ENCODE data around the gene GPR162.
A peak's percentile ranks its signal among the peaks of the same experiment; 100 is the strongest.
"Not testable (repeated sequence)": the region's sequence is repeated elsewhere in the genome, so short reads cannot be mapped to it uniquely, and the experiment has no call there.

Gene GPR162

GRCh38 chr12:6853626-6854025 lies 32.0 kb downstream of the GPR162 start:
- TF ChIP-seq POLR2A (IDR thresholded peaks at IDR 0.05; ENCODE audit: low read depth, low read length) = no peak
- TF ChIP-seq TAF1 (IDR thresholded peaks at IDR 0.05; ENCODE audit: borderline replicate concordance, low read depth, low read length) = no peak
- TF ChIP-seq POLR2AphosphoS5 (IDR thresholded peaks at IDR 0.05; ENCODE audit: low read depth, low read length) = no peak
- DNase-seq (ENCODE audit: insufficient read length) = no peak
- FAIRE-seq = no peak

GRCh38 chr12:6854036-6854435 lies 32.4 kb downstream of the GPR162 start:
- TF ChIP-seq TAF1 (IDR thresholded peaks at IDR 0.05; ENCODE audit: borderline replicate concordance, low read depth, low read length) (no peak), POLR2AphosphoS5 (IDR thresholded peaks at IDR 0.05; ENCODE audit: low read depth, low read length) (no peak), POLR2A (IDR thresholded peaks at IDR 0.05; ENCODE audit: low read depth, low read length) (no peak)
- DNase-seq (ENCODE audit: insufficient read length) (no peak), FAIRE-seq (no peak)

- no peak for TF ChIP-seq POLR2A (IDR thresholded peaks at IDR 0.05; ENCODE audit: low read depth, low read length)
- TF ChIP-seq TAF1 (IDR thresholded peaks at IDR 0.05; ENCODE audit: borderline replicate concordance, low read depth, low read length) = no peak
- no peak for TF ChIP-seq POLR2AphosphoS5 (IDR thresholded peaks at IDR 0.05; ENCODE audit: low read depth, low read length)
- FAIRE-seq = no peak
- DNase-seq (ENCODE audit: insufficient read length) = no peak
Observed at GRCh38 chr12:6855322-6855721, 33.7 kb downstream of the GPR162 start.

- DNase-seq (ENCODE audit: insufficient read length) (no peak), FAIRE-seq (no peak)
- TF ChIP-seq POLR2AphosphoS5 (IDR thresholded peaks at IDR 0.05; ENCODE audit: low read depth, low read length) (no peak), TAF1 (IDR thresholded peaks at IDR 0.05; ENCODE audit: borderline replicate concordance, low read depth, low read length) (no peak), POLR2A (IDR thresholded peaks at IDR 0.05; ENCODE audit: low read depth, low read length) (no peak)
Observed at GRCh38 chr12:6858799-6859198, 37.2 kb downstream of the GPR162 start.

DNA sequence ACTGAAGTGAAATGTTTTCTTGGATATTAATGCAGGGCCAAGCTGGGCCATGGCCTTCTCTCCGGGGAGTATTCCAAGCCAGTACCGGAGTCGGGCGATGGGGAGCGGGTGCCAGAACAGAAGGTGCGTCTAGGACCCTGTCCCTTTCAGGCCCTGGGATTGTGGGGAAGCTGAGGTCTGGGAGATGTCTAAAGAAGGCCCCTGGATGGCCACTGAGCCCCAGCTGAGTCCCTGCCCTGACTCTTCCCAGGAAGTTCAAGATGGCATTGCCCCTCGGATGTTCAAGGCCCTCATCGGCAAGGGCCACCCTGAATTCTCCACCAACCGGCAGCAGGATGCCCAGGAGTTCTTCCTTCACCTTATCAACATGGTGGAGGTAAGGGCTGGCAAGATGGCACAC lies 38.5 kb downstream of the GPR162 start:
- no peak for TF ChIP-seq POLR2A (IDR thresholded peaks at IDR 0.05; ENCODE audit: low read depth, low read length)
- FAIRE-seq (no peak), DNase-seq (ENCODE audit: insufficient read length) (no peak)

- DNase-seq (ENCODE audit: insufficient read length) (no peak), FAIRE-seq (no peak)
- TF ChIP-seq POLR2A (IDR thresholded peaks at IDR 0.05; ENCODE audit: low read depth, low read length) (no peak), TAF1 (IDR thresholded peaks at IDR 0.05; ENCODE audit: borderline replicate concordance, low read depth, low read length) (no peak), POLR2AphosphoS5 (IDR thresholded peaks at IDR 0.05; ENCODE audit: low read depth, low read length) (no peak)
Observed at GRCh38 chr12:6860942-6861341, 39.3 kb downstream of the GPR162 start.

DNA sequence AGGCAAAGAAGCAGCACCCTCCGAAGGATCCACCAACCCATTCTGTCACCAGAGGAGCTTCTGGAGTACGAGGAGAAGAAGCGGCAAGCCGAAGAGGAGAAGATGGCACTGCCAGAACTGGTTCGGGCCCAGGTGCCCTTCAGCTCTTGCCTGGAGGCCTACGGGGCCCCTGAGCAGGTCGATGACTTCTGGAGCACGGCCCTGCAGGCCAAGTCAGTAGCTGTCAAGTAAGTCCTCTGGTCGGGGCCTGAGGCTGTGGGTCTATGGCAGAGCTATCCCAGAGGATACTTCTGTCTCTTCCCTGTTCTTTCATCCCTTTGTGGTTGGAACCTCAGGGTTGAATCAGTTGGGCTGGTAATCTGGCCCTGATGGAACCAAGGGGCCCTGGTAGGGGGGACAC lies 39.8 kb downstream of the GPR162 start:
- TF ChIP-seq POLR2AphosphoS5 (IDR thresholded peaks at IDR 0.05; ENCODE audit: low read depth, low read length) (no peak), TAF1 (IDR thresholded peaks at IDR 0.05; ENCODE audit: borderline replicate concordance, low read depth, low read length) (no peak), POLR2A (IDR thresholded peaks at IDR 0.05; ENCODE audit: low read depth, low read length) (no peak)
- DNase-seq (ENCODE audit: insufficient read length) = no peak
- no peak for FAIRE-seq

GRCh38 chr12:6863033-6863432 lies 41.4 kb downstream of the GPR162 start:
- no peak for DNase-seq (ENCODE audit: insufficient read length)
- TF ChIP-seq POLR2AphosphoS5 (IDR thresholded peaks at IDR 0.05; ENCODE audit: low read depth, low read length) = no peak
- TF ChIP-seq TAF1 (IDR thresholded peaks at IDR 0.05; ENCODE audit: borderline replicate concordance, low read depth, low read length) = no peak
- TF ChIP-seq POLR2A (IDR thresholded peaks at IDR 0.05; ENCODE audit: low read depth, low read length) = no peak

DNA sequence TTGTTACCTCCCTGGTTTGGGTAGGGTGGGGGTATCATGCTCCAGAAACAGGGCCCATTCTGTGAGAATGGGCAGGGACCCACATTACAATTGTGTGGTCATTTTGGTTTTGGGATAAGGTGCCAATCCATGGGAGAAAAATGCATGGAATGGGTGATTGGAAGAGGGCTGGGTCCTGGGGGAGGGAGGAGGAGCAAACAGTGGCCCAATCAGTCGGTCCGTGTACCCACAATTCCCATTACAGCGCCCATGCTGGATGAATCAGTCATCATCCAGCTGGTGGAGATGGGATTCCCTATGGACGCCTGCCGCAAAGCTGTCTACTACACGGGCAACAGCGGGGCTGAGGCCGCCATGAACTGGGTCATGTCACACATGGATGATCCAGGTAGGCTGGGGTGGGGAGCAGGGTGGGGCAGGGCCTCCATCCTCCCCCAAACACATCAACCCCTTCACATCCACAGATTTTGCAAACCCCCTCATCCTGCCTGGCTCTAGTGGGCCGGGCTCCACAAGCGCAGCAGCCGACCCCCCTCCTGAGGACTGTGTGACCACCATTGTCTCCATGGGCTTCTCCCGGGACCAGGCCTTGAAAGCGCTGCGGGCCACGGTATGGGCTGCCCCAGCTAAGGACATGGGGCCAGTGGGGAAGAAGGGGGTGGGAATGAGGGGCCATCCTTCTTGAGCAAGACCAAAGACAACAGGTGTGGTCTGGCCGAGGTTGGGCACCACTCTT lies 42.1 kb downstream of the GPR162 start:
- TF ChIP-seq POLR2AphosphoS5 (IDR thresholded peaks at IDR 0.05; ENCODE audit: low read depth, low read length) (no peak), TAF1 (IDR thresholded peaks at IDR 0.05; ENCODE audit: borderline replicate concordance, low read depth, low read length) (no peak), POLR2A (IDR thresholded peaks at IDR 0.05; ENCODE audit: low read depth, low read length) (no peak)
- no peak for FAIRE-seq
- DNase-seq (ENCODE audit: insufficient read length) = no peak

More at GRCh38 chr12:6863033-6863432, 41.4 kb downstream of the GPR162 start:
- no peak for FAIRE-seq

- not testable (repeated sequence) for FAIRE-seq; DNase-seq (ENCODE audit: insufficient read length)
Observed at GRCh38 chr12:6865307-6865706, 43.7 kb downstream of the GPR162 start.

GRCh38 chr12:6866163-6866919 lies 44.7 kb downstream of the GPR162 start:
- DNase-seq (ENCODE audit: insufficient read length) (no peak), FAIRE-seq (peak; percentile 72)
- TF ChIP-seq POLR2A (IDR thresholded peaks at IDR 0.05; ENCODE audit: low read depth, low read length) = no peak
- no peak for TF ChIP-seq TAF1 (IDR thresholded peaks at IDR 0.05; ENCODE audit: borderline replicate concordance, low read depth, low read length)
- TF ChIP-seq POLR2AphosphoS5 (IDR thresholded peaks at IDR 0.05; ENCODE audit: low read depth, low read length) = no peak

DNA sequence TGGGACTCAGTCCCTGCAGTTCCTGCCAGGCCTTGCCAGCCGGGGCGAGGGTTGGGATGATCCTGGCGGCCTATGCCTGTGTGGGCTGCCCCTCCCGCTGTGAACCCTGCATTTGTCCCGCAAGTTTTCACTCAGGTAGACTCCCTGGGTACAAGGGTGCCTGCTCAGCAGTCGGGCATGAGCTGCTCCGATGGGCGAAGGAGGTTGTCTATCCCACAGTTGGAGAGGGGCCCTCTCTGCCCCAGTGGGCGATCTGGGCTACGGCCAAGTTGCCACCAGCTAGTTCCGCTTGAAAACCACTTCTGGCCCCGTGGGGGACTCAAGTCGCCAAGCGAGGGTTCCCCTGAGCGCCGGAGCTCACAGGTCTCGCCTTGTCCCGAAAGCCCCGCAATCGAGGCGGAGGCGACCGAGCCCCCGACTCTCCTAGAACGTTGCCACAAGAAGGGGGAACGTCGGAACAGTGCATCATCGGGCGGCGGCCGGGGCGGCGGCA lies 45.3 kb downstream of the GPR162 start:
- TF ChIP-seq POLR2A (IDR thresholded peaks at IDR 0.05; ENCODE audit: low read depth, low read length) = no peak
- TF ChIP-seq POLR2AphosphoS5 (IDR thresholded peaks at IDR 0.05; ENCODE audit: low read depth, low read length) = no peak
- no peak for TF ChIP-seq TAF1 (IDR thresholded peaks at IDR 0.05; ENCODE audit: borderline replicate concordance, low read depth, low read length)
- FAIRE-seq (no peak), DNase-seq (ENCODE audit: insufficient read length) (no peak)
